NCI-H345 treated with DMSO at 0.1 percent for 48 hours (cell line): ENCODE results near the gene TUT4.
A peak's percentile ranks its signal among the peaks of the same experiment; 100 is the strongest.

Experiments used
- DNase-seq: peaks from one replicate; lab custom pipeline; 2025; ENCODE audit not compliant: unreplicated experiment; lab: John Stamatoyannopoulos, UW

TUT4 gene

GRCh38 chr1:52404975-52405338 is 147.9 kb downstream of the TUT4 start:
- DNase-seq = peak; percentile 29

- DNase-seq = peak; percentile 95
Observed at GRCh38 chr1:52404116-52404974, 148.5 kb downstream of the TUT4 start, which contains the start of the genes ORC1 and PRPF38A. ORC1 (minus strand) TSS chr1:52404423; CDS start chr1:52402223, 2,200 bp downstream. PRPF38A (plus strand) TSS chr1:52404602; CDS start chr1:52404750, 148 bp downstream.

- DNase-seq = peak; percentile 60
Observed at GRCh38 chr1:52403566-52404115, 149.3 kb downstream of the TUT4 start.

GRCh38 chr1:52402860-52403240 is 150.0 kb downstream of the TUT4 start:
- no peak for DNase-seq

DNA sequence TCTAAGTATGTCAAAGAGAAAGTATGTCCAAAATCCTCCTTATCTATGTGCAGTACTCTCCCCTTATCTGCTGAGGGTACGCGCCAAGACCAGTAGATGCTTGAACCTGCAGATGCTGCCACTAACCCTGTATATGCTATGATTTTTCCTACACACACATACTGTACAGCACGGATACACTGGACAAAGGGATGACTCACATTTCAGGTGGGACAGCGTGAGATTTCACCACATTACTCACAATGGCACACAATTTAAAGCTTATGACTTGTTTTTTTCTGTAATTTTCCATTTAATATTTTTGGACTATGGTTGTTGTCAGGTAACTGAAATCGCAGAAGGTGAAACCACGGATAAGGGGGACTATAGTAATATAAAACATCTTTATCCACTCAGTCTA is 152.8 kb downstream of the TUT4 start:
- DNase-seq = no peak

DNA sequence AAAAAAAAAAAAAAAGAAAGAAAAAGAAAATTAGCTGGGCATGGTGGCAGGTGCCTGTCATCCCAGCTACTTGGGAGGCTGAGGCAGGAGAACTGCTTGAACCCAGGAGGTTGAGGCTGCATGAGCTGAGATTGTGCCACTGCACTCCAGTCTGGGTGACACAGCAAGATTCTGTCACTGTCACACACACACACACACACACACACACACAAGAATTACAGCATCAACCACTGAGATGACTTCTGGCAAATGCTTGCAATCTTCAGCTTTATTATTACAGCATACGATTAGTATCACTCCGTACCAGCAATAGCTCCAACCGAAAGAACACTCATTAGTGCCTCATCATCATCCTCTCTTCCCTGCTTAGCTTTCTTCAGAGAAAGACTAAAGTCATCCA is 153.3 kb downstream of the TUT4 start:
- no peak for DNase-seq

DNA sequence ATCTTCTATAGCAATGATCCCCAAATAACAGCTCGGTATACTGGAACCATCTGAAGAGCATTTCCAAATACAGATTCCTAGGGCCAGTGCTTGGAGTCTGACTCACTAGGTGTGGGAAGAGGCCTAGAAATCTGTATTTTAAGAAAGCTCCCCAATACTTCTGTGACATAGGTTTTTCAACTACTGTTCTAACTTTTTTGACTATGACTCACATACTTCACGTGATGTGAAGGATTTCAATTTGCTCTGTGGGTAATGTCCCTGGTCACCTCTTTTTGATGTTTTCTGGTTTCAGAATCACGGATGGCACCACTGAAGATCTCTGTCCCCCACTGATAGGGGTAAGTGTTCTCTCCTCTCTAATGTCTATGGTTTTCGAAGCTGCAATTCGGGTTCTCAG is 159.7 kb downstream of the TUT4 start:
- DNase-seq = no peak

DNA sequence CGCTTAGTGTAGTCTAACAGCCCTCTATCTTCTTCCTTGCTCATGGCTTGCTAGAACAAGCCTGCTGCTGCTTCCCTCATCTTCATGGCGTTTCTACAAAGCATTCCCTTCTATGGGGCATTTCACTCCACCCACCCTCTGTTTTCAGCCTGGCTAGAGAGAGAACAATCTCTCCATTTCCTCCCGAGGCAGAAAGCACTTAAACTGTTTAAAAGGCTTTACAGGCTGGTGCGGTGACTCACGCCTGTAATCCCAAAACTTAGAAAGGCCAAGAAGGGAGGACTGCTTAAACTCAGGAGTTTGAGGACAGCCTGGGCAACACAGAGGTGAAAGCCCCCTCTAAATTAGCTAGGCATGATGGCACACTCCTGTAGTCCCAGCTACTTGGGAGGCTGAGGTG is 166.4 kb downstream of the TUT4 start:
- no peak for DNase-seq

GRCh38 chr1:52385376-52385775 is 167.5 kb downstream of the TUT4 start:
- no peak for DNase-seq
